A673 (cell line): ENCODE data around the gene ZDHHC11. TPM values are rescaled to one million over a fixed set of nuclear protein-coding genes. Genes with fewer than 3 reads are reported as not detected.

Experiments
- BruUV-seq: library from RNA; stranded (reverse); fragments of 400-500 nt; replicated peaks from 2 replicates; lab custom pipeline; 2021; lab: Mats Ljungman, UMichigan
- CTCF ChIA-PET: fragments of 300-600 bp; sonication (Branson Sonifier 250); formaldehyde crosslinking; loops from one replicate; lab custom pipeline; 2022; ENCODE audit warnings: antibody characterized with exemption; lab: Charles Lee
- POLR2A ChIA-PET: fragments of 300-600 bp; sonication (Branson Sonifier 250); formaldehyde crosslinking; loops from one replicate; lab custom pipeline; 2022; ENCODE audit warnings: antibody characterized with exemption; ENCODE audit not compliant: low non-redundant PET; lab: Charles Lee
- DNase-seq: peaks from one replicate; pipeline ENCODE4 v3.0.0-alpha.2; 2015; ENCODE audit warnings: low spot score
- H3K27ac ChIP-seq: fragments of 200-600 bp; sonication (generic); 2 replicates; pipeline ENCODE4 v1.5.1; 2016; ENCODE audit warnings: mixed run types, low read depth, mild to moderate bottlenecking, mixed read lengths, antibody characterized with exemption, low read length; ENCODE audit not compliant: poor library complexity, severe bottlenecking
- H3K27me3 ChIP-seq: fragments of 200-600 bp; sonication (generic); replicated peaks from 2 replicates; pipeline ENCODE4 v1.6.1; 2017; ENCODE audit warnings: mixed run types, low read depth, mild to moderate bottlenecking, mixed read lengths, antibody characterized with exemption, low read length; ENCODE audit not compliant: insufficient read depth, poor library complexity
- H3K36me3 ChIP-seq: fragments of 200-600 bp; sonication (generic); 2 replicates; pipeline ENCODE4 v1.6.1; 2016; ENCODE audit warnings: mixed run types, mild to moderate bottlenecking, mixed read lengths, antibody characterized with exemption, low read length; ENCODE audit not compliant: insufficient read depth, poor library complexity, severe bottlenecking
- H3K4me1 ChIP-seq: fragments of 200-600 bp; sonication (generic); 2 replicates; pipeline ENCODE4 v1.6.1; 2017; ENCODE audit warnings: mixed run types, mild to moderate bottlenecking, mixed read lengths, antibody characterized with exemption, low read length; ENCODE audit not compliant: insufficient read depth, poor library complexity, severe bottlenecking
- H3K4me3 ChIP-seq: fragments of 200-600 bp; sonication (generic); 2 replicates; pipeline ENCODE4 v1.5.1; 2016; ENCODE audit warnings: low read depth, mixed run types, mild to moderate bottlenecking, mixed read lengths, low read length; ENCODE audit not compliant: poor library complexity, severe bottlenecking
- H3K9me3 ChIP-seq: fragments of 200-600 bp; sonication (generic); 2 replicates; pipeline ENCODE4 v1.6.1; 2016; ENCODE audit warnings: mixed run types, low read depth, mild to moderate bottlenecking, mixed read lengths, antibody characterized with exemption, low read length; ENCODE audit not compliant: poor library complexity, severe bottlenecking
- EZH2 ChIP-seq: fragments of 200-600 bp; sonication (generic); IDR thresholded peaks from 2 replicates; pipeline ENCODE4 v1.6.1; 2017; ENCODE audit warnings: borderline replicate concordance, low read depth, mild to moderate bottlenecking, mixed read lengths, antibody characterized with exemption, low read length; ENCODE audit not compliant: poor library complexity, severe bottlenecking
- intact Hi-C: fragments of 100-400 bp; cut with micrococcal nuclease; formaldehyde crosslinking; loops from one replicate; pipeline ENCODE4 v1.10.0; 2022; ENCODE audit not compliant: unreplicated experiment
- total RNA-seq: library from RNA; stranded (reverse); gene quantifications from 2 replicates; pipeline ENCODE4 v1.2.3, GENCODE V29; 2021
- TF ChIP-seq, protein P1 (sequence below): fragments of 300-800, 200-600 bp; sonication (generic); conservative IDR thresholded peaks from 2 replicates; pipeline ENCODE4 v1.5.1; 2017; ENCODE audit warnings: low read depth, mild to moderate bottlenecking, antibody characterized with exemption, low read length, moderate library complexity, mixed read lengths

The ZDHHC11 gene
- total RNA-seq, 1 experiment from 2014 or later: 47.3 TPM

DNA sequence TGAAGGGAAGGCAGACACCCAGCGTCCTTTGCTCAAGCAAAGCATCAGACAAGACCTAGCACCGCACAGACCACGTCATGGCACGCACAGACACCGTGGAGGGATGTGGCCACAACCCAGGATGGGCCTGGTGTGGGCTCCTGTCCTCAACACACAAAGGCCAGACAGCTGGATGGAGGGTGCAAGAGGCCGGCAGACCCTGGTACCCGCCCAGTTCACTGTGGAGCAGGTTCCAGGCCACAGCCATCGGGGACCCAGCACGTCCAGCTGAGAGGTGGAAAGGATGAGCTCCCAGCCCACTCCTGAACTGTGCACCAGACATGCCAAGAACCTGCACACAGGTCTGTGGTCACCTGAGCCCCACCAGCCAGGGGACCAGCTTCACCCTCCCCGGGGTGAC lies 15.0 kb upstream of the ZDHHC11 start:
- ChIA-PET CTCF (no interaction called here), POLR2A (no interaction called here)
- no peak for DNase-seq
- intact Hi-C loops: no loop called here
- peaks cover 62% of the 10 kb centered on the region for H3K36me3 ChIP-seq
- TF ChIP-seq, protein P1, sequence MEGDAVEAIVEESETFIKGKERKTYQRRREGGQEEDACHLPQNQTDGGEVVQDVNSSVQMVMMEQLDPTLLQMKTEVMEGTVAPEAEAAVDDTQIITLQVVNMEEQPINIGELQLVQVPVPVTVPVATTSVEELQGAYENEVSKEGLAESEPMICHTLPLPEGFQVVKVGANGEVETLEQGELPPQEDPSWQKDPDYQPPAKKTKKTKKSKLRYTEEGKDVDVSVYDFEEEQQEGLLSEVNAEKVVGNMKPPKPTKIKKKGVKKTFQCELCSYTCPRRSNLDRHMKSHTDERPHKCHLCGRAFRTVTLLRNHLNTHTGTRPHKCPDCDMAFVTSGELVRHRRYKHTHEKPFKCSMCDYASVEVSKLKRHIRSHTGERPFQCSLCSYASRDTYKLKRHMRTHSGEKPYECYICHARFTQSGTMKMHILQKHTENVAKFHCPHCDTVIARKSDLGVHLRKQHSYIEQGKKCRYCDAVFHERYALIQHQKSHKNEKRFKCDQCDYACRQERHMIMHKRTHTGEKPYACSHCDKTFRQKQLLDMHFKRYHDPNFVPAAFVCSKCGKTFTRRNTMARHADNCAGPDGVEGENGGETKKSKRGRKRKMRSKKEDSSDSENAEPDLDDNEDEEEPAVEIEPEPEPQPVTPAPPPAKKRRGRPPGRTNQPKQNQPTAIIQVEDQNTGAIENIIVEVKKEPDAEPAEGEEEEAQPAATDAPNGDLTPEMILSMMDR: no peak
- no peak for TF ChIP-seq EZH2
- no peak overlapping the region for H3K27ac ChIP-seq
- no peak overlapping the region for H3K4me3 ChIP-seq
- H3K27me3 ChIP-seq: no peaks in the 10 kb centered on the region
- H3K9me3 ChIP-seq: no peaks in the 10 kb centered on the region
- BruUV-seq: no TSS peak
- H3K4me1 ChIP-seq: no peaks in the 10 kb centered on the region

DNA sequence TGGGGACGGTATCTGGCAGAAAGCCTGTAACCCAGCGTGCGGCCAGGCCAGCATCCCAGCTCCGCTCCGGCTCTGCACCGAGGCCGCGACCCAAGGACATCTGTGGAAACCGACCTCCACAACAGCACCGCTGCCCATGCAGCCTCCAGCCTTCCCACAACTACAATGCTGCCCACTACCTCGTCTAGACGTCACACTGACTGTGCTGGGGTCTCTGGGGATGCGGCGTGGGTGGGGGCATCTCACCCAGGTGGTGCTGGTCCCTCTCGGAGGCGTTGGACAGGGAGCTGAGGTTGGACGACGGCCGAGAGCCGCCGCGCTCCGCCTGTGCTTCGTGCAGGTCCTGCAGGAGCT lies 14.4 kb upstream of the ZDHHC11 start:
- Histone ChIP-seq H3K27me3 (no peaks in the 10 kb centered on the region), H3K27ac (no peak overlapping the region), H3K9me3 (no peaks in the 10 kb centered on the region), H3K36me3 (peaks cover 56% of the 10 kb centered on the region), H3K4me1 (no peaks in the 10 kb centered on the region), H3K4me3 (no peak overlapping the region)
- TF ChIP-seq, protein P1: no peak
- TF ChIP-seq EZH2: no peak
- CTCF ChIA-PET: no interaction called here
- POLR2A ChIA-PET: no interaction called here
- no TSS peak for BruUV-seq
- DNase-seq: no peak
- intact Hi-C loops: no loop called here

DNA sequence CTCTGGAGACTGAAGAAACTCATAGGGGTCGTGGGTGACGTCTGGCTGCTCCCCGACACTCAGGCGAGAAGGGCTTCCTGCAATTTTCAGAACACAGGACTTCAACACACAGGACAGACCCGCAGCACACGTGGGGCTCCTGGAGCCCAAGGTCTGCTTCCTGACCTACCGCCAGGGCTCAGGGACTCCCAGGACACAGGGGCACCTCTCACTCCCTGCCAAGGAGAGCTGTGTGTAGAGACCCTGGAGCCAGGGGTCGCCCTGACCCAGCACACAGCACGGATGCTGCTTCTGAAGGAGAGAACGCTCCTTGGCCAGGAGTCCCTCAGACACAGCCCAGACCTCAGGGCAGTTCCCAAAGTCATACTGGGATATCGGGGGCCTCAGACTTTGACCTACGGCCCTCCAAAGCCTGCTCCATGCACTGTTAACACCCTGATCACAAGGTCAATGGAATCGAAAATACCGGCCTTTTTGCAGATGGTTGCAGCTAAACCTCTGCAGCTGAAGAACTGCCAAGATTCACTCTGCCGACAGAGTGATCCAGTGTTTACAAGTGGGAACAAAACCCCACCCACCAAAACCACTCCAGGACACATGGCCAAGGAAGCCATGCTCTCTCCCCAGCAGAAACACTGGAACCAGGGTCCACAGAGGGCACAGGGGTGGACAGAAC lies 13.8 kb upstream of the ZDHHC11 start:
- BruUV-seq: no TSS peak
- no peak for TF ChIP-seq EZH2
- peaks cover 52% of the 10 kb centered on the region for H3K36me3 ChIP-seq
- H3K9me3 ChIP-seq: no peaks in the 10 kb centered on the region
- intact Hi-C loops: no loop called here
- no peak overlapping the region for H3K4me3 ChIP-seq
- ChIA-PET POLR2A (no interaction called here), CTCF (no interaction called here)
- H3K27me3 ChIP-seq: no peaks in the 10 kb centered on the region
- no peaks in the 10 kb centered on the region for H3K4me1 ChIP-seq
- H3K27ac ChIP-seq: no peak overlapping the region
- DNase-seq: no peak
